Thyroid gland (tissue), 4 donors: ENCODE results near the gene TFPI.

Source experiments
- CTCF ChIP-seq, 6 experiments: fragments of 200-600 bp in 3 of 6; fragments of 450-650 bp in 3 of 6; sonication (generic) in 3 of 6; IDR thresholded peaks; one replicate each; pipeline ENCODE4 v1.5.1; 2016 to 2019; ENCODE audit warnings: antibody characterized with exemption in 6 of 6, mild to moderate bottlenecking in 2 of 6, inconsistent platforms in 1 of 6, moderate library complexity in 1 of 6
- POLR2A ChIP-seq, 2 donors: fragments of 450-650 bp; IDR thresholded peaks; one replicate each; pipeline ENCODE4 v1.6.1; 2017; ENCODE audit warnings: antibody characterized with exemption in 2 of 2, mild to moderate bottlenecking in 2 of 2, moderate library complexity in 1 of 2

GRCh38 chr2:187503700-187504099 is 50.5 kb downstream of the TFPI start:
- TF ChIP-seq CTCF (IDR thresholded peaks at IDR 0.05) (no peak), POLR2A (IDR thresholded peaks at IDR 0.05) (no peak)
